NCI-H446 treated with DMSO at 0.1 percent for 48 hours (cell line): ENCODE measurements around the gene UBE2F.
"Not testable (repeated sequence)": the region's sequence is repeated elsewhere in the genome, so short reads cannot be mapped to it uniquely, and the experiment has no call there.

Source experiments
- DNase-seq: peaks from one replicate; lab custom pipeline; 2025; lab: John Stamatoyannopoulos, UW

UBE2F gene

GRCh38 chr2:237979331-237979730 is 12.5 kb downstream of the UBE2F start:
- DNase-seq: no peak

DNA sequence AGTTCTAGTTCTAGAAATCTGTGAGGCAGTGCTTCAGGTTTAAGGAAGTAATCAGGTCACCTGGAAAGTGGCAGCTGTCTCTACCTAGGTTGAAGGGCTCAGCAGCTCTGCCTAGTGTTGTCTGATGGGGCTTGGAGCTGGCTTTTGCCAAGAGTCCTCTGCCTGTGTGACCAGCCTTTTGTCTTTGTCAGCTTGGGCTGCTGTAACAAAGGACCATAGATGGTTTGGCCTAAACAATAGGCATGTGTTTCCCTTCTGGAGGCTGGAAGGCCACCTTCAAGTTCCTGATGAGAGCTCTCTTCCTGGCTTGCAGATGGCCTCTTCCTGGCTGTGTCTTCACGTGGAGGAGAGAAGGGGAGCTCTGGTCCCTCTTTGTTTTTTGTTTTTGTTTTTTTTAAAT is 13.3 kb downstream of the UBE2F start:
- no peak for DNase-seq

- DNase-seq: no peak
These were observed 13.9 kb downstream of the UBE2F start for GRCh38 chr2:237980751-237981150.

DNA sequence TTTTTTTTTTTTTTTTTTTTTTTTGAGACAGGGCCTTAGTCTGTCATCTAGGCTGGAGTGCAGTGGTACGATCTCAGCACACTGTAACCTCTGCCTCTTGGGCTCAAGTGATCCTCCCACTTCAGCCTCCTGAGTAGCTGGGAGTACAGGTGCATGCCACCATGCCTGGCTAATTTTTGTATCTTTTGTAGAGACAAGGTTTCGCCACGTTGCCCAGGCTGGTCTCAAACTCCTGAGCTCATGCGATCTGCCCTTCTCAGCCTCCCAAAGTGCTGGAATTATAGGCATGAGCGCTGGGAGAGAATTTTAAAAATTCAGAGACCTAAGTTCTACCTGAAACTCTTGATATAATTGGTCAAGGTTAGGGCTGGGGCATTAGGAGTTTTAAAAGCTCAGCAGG is 14.8 kb downstream of the UBE2F start:
- not testable (repeated sequence) for DNase-seq

GRCh38 chr2:237982039-237982725 is 15.4 kb downstream of the UBE2F start:
- DNase-seq: no peak

DNA sequence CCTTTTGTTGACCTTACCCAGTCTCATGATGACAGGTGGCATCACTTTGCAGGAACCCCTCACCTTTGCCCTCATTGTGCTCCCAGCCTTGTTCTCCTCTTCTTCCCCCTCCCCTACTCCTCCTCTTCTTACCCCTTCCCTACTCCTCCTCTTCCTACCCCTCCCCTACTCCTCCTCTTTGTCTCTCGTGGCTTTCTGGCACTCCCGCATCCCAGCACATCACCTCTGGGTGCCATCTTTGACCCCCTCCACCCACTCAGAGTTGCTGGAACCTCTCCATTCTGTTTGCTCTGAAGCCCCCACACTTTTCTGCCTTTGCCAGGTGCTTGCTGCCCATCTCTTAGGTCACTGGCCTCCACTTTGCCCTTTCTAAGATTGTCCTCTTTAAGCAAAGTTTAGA is 17.1 kb downstream of the UBE2F start:
- DNase-seq: no peak

DNA sequence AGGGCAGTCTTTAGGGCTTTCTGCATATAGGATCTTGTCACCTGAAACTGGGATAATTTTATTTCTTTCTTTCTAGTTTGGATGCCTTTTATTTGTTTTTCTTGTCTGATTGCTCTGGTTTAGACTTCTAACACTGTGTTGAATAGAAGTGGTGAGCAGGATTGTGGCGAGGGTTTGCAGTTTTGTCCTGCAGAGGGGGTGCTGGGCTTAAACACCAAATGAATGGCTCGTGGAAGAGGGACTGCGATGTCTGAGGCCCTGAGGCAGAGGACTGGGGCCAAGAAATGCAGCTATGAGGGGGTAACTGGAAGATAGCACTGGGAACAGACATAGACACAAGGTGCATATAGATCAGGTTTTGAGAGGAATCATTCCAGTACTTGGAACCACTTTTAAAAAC is 20.5 kb downstream of the UBE2F start:
- DNase-seq: no peak

- DNase-seq: no peak
These were observed 26.9 kb downstream of the UBE2F start for GRCh38 chr2:237993701-237994100.

DNA sequence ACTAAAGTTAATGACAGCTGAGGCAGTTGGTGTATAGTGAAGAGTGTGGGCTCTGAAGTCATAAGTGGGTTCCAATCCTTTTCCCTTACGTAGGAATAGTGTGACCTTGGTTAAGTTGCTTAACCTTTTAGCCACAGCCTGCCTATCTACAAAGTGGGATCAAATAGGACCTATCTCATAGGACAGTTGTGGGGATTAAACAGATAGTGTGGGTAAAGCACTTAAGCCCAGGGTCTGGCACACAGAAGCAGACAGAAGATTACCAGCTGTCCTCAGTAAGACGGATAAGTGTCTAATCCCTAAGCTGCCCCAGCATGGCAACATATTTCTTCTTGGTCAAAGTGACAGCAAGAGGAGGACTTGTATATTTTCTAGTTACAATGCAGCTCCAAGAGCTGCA is 28.2 kb downstream of the UBE2F start:
- no peak for DNase-seq

GRCh38 chr2:237996021-237996593 is 29.3 kb downstream of the UBE2F start:
- no peak for DNase-seq

DNA sequence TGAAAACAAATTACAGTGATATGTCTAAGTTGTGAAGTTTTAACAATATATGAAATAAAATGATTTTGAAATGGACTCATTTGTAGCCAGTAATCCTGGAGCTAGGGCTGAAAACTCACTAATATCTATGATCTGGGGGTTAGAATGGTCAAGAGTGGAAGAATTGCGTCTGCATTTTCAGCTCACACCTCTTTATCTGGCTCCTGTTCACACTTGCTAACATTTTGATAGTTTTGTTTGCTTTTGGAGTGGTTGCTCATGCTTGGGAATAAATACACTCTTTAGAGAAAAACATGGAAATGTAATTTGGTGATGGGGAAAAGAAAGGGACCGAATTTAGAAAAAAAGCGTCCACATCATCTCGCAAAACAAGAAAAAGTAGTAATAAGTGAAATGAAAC is 30.7 kb downstream of the UBE2F start:
- DNase-seq: no peak

DNA sequence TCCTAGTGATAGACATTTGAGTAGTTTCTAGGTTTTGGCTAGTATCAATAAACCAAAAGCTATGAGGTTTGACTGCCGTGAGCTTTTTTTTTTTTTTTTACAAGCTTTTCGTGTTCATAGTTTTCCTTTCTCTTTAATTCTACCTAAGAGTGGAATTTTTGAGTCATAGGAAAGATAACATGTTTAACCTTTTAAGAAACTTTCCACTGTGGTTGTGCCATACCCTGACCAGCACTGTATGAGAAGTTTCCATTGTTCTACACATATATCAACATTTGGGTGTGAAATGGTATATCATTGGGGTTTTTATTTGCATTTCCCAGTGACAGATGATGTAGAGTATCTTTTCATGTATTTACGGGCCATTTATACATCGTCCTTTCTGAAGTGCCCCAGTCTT is 31.7 kb downstream of the UBE2F start:
- DNase-seq: no peak

DNA sequence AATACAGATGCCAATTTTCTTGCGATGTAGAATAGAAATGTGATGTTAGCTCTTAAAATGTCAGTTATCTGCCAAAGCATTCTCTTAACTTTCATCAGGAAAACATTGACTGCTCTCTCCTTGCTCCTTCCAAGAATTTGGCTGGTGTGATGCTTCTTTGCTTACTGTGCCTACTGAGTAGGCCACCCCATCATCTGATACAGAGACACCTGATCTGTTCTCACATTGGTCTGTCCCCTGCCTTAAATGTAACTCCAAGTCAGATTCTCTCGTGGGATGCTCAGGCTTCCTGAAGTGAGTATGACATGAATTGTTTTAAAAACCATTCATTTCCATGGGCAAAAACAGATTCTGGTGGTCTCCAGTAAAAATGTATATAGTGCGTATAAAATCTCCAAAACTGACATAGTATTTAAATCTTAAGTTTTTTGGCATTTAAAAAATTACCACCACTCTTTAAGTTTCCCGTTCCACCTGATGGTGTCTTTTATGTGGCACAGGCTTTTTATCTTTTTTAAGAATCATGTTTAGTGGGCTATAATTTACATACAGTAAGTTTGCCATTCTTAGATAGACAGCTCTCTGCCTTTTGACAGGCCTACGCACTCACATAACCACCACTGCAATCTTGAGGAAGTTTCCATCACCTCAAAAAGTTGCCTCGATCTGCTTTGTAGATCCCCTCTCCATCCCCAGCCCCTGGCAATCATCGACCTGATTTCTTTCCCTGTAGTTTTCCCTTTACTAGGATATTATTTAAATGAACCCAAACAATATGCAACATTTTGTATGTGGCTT is 36.6 kb downstream of the UBE2F start:
- no peak for DNase-seq

GRCh38 chr2:238004077-238004830 is 37.4 kb downstream of the UBE2F start:
- DNase-seq: no peak

- DNase-seq: no peak
These were observed 38.7 kb downstream of the UBE2F start for GRCh38 chr2:238005528-238005927.

- DNase-seq: no peak
These were observed 39.7 kb downstream of the UBE2F start for GRCh38 chr2:238006510-238006909.

DNA sequence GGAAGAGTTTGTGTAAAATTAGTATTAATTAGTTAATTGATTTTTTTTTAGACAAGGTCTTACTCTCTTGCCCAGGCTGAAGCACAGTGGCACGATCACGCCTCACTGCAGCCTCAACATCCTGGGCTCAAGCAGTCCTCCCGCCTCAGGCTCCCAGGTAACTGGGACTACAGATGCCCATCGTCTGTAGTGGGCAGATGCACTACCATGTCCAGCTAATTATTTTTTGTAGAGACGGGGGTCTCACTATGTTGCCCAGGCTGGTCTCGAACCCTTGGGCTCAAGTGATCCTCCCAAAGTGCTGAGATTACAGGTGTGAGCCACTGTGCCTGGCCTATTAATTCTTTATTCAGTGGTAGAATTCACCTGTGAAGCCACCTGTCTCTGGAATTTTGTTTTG is 41.1 kb downstream of the UBE2F start:
- DNase-seq: no peak

GRCh38 chr2:238009563-238009962 is 42.7 kb downstream of the UBE2F start:
- DNase-seq: no peak

GRCh38 chr2:238010572-238010971 is 43.8 kb downstream of the UBE2F start:
- no peak for DNase-seq

DNA sequence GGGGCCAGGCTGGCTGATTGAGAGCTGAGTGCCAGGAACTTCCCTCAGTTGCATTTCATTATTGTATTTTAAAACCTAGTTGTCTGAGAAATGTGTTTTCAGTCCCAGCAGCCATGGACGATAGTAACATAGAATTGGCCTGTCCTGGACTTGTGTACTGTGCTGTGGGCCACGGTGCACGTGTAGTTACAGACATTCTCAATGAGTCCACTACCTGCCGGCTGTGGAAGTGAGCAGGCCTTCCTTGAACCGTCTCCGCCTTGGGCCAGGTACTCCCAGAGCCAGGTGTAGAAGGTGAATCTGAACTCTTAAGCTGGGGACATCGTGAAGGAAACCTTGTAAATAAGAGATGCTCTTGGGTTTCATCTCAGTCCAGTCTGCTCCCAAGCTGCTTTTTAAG is 47.0 kb downstream of the UBE2F start:
- no peak for DNase-seq

DNA sequence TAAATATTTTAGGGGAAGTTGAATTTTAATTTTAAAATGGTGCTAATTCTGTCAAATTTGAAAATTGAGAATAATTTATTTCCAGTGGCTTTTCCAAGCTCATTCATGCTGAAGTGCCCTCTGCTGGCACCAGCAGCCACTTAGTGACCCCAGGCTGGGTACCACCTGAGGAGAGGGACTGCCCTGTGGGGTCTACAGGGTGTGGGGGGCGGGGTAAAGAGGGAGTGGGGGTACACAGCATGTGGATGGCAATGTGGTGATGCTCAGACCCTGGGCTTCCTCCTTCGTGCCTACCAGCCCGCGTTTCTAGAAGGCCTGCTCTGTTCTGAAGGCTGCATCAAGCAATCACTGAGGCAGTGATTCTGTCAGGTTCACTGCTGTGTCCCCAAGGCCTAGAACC is 48.9 kb downstream of the UBE2F start:
- DNase-seq: no peak

DNA sequence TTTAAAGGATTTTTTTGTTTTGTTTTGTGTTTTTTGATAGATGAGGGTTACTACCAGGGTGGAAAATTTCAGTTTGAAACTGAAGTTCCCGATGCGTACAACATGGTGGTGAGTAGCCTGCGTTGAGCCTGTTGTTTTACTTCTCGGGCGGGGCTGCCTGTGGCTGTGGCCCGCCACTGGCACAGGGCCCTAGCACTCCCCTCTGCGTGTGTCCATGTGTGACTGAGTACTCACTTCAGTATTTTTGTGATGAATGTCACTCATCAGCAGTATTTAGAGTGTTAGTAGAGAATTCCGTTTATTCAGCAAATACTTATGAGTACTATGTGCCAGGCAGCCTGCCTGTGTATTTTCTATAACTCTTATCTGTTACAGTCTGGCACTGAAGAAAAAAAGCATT is 49.7 kb downstream of the UBE2F start:
- no peak for DNase-seq

DNA sequence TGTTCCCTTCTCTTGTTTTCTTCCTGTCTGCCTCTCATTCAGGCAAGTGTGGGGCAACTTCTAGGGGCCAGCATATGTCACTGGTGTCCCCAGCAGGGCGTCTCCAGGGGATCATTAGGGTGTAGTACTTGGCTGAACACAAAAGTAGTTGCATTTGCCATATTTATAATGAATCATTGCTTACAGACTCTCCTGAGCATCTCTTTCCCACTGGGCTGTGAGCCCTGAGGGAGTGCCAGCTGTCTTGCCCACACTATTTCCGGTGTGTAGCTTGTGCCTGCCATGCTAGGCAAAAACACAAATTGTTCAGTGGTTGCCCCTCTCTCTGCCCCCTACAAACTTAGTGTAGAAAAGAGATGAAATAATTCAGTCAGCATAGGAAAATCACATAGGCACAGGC is 53.1 kb downstream of the UBE2F start:
- peak; percentile 53 for DNase-seq
